GM10266 (cell line): ENCODE results near the gene CYP11A1.

Experiments used
- DNase-seq: peaks from one replicate; pipeline ENCODE4 v3.0.0; 2012; ENCODE audit errors: extremely low spot score
- TF ChIP-seq, protein P1 (sequence below): IDR thresholded peaks from 2 replicates; pipeline ENCODE4 v1.5.1; 2012; ENCODE audit warnings: mild to moderate bottlenecking, low read depth; ENCODE audit not compliant: control insufficient read depth, insufficient read depth; ENCODE audit errors: missing control alignments

The CYP11A1 gene

DNA sequence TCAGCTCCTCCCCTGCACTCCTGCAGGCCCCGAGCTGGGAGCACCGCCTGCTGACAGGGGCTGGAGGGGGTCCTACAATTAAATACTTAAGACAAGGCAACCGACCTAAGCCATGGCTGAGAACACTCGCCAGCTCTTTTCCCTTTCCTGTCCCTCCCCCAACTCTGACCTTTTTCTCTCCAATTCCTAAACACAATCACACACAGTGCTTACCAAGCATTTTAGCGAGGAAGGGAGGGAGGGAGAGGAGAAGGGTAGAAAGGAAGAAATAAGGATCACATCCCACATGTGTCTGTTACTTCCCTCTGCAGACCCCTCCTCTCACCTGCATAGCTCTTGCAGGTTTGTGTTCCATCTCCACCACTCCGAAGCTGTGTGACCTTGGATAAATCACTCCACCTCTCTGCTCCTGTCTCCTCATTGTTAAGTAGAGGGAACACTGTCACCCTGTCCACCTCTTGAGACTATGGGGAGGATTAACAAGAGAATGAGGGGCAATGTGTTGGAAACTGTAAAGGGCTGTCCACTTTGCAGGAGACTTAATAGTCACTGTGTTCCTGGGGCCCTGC is 63.6 kb downstream of the CYP11A1 start:
- TF ChIP-seq, protein P1, sequence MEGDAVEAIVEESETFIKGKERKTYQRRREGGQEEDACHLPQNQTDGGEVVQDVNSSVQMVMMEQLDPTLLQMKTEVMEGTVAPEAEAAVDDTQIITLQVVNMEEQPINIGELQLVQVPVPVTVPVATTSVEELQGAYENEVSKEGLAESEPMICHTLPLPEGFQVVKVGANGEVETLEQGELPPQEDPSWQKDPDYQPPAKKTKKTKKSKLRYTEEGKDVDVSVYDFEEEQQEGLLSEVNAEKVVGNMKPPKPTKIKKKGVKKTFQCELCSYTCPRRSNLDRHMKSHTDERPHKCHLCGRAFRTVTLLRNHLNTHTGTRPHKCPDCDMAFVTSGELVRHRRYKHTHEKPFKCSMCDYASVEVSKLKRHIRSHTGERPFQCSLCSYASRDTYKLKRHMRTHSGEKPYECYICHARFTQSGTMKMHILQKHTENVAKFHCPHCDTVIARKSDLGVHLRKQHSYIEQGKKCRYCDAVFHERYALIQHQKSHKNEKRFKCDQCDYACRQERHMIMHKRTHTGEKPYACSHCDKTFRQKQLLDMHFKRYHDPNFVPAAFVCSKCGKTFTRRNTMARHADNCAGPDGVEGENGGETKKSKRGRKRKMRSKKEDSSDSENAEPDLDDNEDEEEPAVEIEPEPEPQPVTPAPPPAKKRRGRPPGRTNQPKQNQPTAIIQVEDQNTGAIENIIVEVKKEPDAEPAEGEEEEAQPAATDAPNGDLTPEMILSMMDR, result no peak
- no peak for DNase-seq

- DNase-seq, result peak; percentile 72
Observed at GRCh38 chr15:74302821-74303359, 64.6 kb downstream of the CYP11A1 start.

GRCh38 chr15:74301583-74302361 is 65.7 kb downstream of the CYP11A1 start:
- no peak for DNase-seq
- TF ChIP-seq, protein P1, result no peak

More at GRCh38 chr15:74302821-74303359, 64.6 kb downstream of the CYP11A1 start:
- TF ChIP-seq, protein P1, result peak; percentile 67

DNA sequence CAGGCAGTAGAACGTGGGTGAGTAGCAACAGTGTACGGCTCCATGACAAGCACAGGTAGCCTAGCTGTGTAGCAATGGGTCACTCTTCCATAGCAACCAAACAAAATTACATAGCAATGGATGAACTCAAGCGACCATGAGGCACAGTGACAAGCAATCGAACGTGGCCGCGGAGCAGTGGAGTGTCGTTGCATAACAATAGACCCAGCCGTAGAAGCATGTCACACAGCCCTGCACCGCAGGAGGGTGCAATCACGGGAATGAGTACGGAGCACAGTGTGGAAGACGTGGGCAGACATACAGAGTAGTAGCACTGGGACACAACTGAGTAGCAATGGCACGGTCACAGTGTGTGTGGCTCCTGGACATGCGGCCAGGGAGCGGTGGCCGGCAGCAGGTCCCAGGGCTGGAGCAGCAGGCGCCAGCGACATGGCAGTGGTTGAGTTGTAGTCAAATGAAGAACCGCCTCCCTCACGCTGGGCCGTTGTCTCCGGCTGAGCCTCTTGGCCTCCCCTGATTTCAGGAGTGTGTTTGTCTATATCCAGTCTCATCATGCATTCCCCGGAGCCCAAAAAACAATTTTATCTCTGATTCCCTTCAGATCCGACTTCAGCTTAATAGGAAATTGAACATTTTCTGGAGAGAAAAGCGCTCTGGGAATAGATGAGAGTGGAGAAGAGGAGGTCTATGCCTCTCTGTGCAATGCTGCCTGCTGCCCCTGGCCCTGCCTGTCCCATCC is 67.2 kb downstream of the CYP11A1 start:
- TF ChIP-seq, protein P1, result no peak
- DNase-seq, result no peak

GRCh38 chr15:74297887-74298286 is 69.6 kb downstream of the CYP11A1 start:
- DNase-seq, result no peak
- TF ChIP-seq, protein P1, result no peak

- TF ChIP-seq, protein P1, result no peak
- no peak for DNase-seq
Observed at GRCh38 chr15:74295800-74296199, 71.6 kb downstream of the CYP11A1 start.

- no peak for DNase-seq
- TF ChIP-seq, protein P1, result no peak
Observed at GRCh38 chr15:74294010-74294409, 73.4 kb downstream of the CYP11A1 start.
